Esophagus muscularis mucosa (tissue), 3 donors: ENCODE data around the gene IQCN.

ENCODE experiments used
- CTCF ChIP-seq, 3 experiments: fragments of 200-600 bp in 2 of 3; fragments of 450-650 bp in 1 of 3; sonication (generic) in 2 of 3; IDR thresholded peaks; one replicate each; pipeline ENCODE4 v1.5.1; 2017 to 2019; ENCODE audit warnings: antibody characterized with exemption in 3 of 3, mild to moderate bottlenecking in 2 of 3, moderate library complexity in 1 of 3
- POLR2A ChIP-seq: fragments of 450-650 bp; IDR thresholded peaks from one replicate; pipeline ENCODE4 v1.6.1; 2017; ENCODE audit warnings: antibody characterized with exemption, moderate library complexity, mild to moderate bottlenecking, low read depth
- POLR2AphosphoS5 ChIP-seq, 2 donors: sonication (generic); formaldehyde crosslinking; IDR thresholded peaks; one replicate each; pipeline ENCODE4 v1.6.1; 2017; ENCODE audit warnings: antibody characterized with exemption in 2 of 2

DNA sequence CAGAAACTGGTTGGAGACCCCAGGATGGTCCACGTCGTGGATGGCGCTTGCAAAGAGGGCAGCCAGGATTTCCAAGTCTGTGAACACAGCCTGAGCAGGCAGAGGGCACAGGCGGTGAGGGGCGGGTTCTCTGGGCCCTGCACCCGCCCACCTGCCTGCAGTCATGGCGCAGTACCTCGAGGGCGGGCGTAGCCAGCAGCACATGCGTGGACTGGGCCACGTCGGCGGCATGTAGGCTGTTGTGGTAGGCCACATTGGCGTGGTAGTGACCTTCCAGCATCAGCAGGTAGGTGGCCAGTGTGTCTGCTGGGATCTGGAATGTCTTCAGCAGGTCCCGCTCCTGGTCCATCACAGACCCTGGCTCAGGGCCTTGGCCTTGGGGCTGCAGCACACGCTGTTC, 56.1 kb downstream of the IQCN start:
- no peak for TF ChIP-seq CTCF (IDR thresholded peaks at IDR 0.05)
- no peak for TF ChIP-seq POLR2A
- TF ChIP-seq POLR2AphosphoS5 (IDR thresholded peaks at IDR 0.05): no peak
